SIG-M5 treated with dmso at 0.1 percent for 504 hours (cell line): ENCODE measurements around the gene SECISBP2L.
"Not testable (repeated sequence)": the region's sequence is repeated elsewhere in the genome, so short reads cannot be mapped to it uniquely, and the experiment has no call there.

Source experiments
- DNase-seq: peaks from one replicate; lab custom pipeline; 2025; ENCODE audit not compliant: unreplicated experiment; lab: John Stamatoyannopoulos, UW

SECISBP2L gene

GRCh38 chr15:49046220-49047102 lies at the start of gene SECISBP2L:
Gene SECISBP2L, minus strand, starts transcription at chr15:49046446. Its CDS starts 147 bp downstream, at chr15:49046299.
- peak; percentile 92 for DNase-seq

- DNase-seq = no peak
Observed at GRCh38 chr15:49094923-49095322, 48.7 kb upstream of the SECISBP2L start.

GRCh38 chr15:49093252-49094105 lies 47.2 kb upstream of the SECISBP2L start:
- no peak for DNase-seq

- no peak for DNase-seq
Observed at GRCh38 chr15:49088996-49089395, 42.8 kb upstream of the SECISBP2L start.

GRCh38 chr15:49085696-49086459 lies 39.6 kb upstream of the SECISBP2L start:
- no peak for DNase-seq

DNA sequence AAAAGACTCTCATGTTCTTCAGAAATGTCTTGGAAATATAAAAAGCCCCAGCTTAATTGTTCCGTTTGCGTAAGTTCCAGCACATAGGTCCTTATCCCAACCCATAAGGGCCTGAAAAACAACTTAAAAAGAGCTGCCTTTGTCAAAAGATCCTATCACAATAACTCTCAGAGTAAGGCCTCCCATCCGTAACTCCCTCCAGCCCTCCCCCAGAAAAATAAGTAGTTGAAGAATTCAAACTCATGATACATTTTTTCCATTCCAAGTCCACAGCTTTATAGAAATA lies 38.0 kb upstream of the SECISBP2L start:
- DNase-seq = no peak

- DNase-seq = no peak
Observed at GRCh38 chr15:49083401-49084284, 37.4 kb upstream of the SECISBP2L start.

GRCh38 chr15:49082960-49083359 lies 36.7 kb upstream of the SECISBP2L start:
- DNase-seq = no peak

- no peak for DNase-seq
Observed at GRCh38 chr15:49079340-49080039, 33.2 kb upstream of the SECISBP2L start.

DNA sequence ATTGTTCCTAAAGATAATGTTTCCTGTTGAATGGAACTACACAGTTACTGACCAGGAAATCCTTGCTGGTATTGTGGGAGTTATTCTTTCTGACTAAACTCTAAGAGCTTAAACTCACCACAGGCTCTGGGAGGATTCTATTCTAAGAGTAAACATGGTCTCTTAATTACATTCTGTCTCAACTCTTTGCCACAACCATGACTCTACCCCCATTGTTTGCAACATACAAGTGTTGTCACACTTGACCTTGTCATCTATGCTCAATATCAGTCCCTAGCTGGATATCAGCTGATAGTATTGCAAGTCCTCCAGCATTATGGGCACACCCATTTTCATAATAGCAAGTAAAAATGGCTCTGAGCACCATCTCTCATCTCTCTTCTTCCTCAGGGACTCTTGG lies 29.6 kb upstream of the SECISBP2L start:
- DNase-seq = peak; percentile 70

GRCh38 chr15:49074589-49075287 lies 28.5 kb upstream of the SECISBP2L start:
- DNase-seq = not testable (repeated sequence)

- no peak for DNase-seq
Observed at GRCh38 chr15:49066372-49066771, 20.1 kb upstream of the SECISBP2L start.

DNA sequence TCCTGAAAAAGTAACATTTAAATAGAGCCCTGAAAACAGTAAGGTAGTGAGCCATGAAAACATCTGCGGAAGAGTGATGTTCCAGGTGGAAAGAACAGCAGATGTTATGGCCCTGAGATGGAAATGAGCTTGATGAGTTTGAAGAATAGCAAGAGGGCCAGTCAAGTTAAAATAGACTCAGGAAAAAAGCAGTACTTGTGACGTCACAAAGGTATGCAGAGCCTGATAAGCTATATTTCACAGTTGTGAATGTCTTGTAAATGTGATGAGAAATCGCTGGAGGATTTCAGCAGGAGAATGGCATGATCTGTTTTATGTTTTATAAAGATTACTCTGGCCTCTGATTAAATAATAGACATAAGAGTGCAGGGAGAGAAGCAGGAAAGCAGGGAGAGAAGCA lies 18.6 kb upstream of the SECISBP2L start:
- DNase-seq = no peak

DNA sequence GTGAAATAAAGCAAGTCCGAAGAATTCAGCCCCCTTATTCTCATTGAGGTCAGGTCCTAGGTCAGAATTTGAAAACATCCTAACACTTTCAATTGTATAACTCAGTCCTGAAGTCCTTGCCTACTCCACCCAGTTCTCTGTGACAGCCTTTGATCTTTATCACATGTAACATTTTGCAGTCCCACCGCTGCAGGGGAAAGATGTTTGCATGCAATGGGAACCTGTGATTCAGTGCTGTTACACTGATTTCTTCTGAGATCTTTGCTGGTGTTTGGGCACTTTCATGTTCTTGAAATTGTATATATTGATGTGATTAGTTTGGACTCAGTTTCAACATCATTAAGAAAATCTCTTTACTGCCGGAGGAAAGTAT lies 18.0 kb upstream of the SECISBP2L start:
- DNase-seq = no peak

DNA sequence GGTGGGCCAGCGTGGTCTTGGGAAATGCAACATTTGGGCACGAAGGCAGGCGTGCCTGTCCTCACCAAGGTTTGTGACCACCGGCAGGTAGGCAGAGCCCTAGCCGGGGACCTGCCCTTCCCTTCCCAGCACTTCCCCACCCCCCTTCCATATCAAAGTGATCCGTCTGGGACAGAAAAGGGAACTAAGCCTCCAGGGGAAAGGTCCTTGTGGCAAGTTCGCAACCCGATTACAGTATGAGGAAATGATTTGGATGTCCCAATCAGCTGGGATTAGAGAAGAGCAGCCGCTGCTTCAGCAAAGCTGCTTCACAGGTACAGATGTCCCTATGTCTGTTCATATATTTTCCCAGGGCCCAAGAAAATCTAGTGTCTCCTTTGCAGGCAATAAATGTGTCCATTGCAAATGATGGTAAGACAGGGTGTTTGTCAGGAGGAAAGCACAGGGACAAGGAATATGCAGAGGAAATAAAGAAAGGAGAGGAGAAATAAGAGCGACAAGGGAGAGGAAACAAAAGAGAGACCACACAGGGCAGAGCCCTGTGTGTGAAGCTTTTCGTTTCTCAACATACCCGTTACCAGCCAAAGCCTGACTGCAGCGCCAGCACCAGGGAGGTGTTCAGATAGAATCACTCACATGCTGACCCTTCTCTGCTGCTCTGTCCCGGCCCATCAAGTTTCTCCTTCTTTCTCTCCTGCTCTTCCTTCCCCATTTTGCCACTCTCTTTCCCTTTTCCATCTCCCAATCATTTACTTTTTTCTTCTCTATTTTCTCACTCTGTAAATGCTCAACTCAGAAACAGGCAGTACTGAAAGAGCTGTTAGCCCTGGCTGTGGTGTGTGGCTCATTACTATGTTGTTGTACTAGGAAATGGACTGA lies 17.4 kb upstream of the SECISBP2L start:
- peak; percentile 65 for DNase-seq

GRCh38 chr15:49062900-49063299 lies 16.7 kb upstream of the SECISBP2L start:
- no peak for DNase-seq

DNA sequence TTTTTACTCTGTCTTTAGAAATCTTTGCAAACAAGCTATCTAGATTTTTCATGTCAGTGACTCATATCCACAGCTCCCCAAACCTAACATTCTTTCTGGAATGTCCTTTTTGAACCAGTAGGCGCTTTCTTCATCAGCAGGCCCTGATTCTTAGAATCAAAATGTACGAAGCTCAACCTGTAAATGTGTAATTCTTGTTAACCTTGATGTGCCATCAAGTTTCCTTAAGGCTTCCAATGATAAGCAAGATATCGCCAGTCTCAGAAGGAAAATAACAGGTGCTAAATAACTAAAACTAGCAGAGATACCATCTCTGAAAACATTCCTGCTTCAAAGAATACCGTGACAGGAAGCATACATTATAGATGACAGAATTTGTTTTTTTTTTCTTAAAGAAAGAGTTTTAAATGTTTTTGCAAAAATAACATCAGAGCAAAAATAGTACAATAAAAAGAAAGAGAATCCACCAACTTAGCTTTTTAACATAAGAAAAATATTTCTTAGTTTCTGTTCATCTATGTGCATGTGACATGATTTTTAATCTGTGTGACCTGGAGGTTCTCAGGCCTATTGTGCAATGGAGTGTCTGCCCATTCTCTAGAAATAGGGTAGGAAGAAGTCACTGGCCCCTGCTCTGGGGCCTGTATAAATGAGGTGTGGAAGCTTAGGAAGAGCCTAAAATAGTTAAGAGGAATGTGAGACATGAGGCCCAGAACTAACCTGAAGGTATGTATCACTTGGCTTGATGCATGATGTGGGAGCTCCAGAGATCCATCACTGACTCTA lies 14.7 kb upstream of the SECISBP2L start:
- no peak for DNase-seq
